Ureter (tissue), 1 donor: ENCODE results near the gene HBB. TPM values are rescaled to one million over a fixed set of nuclear protein-coding genes. Genes with fewer than 3 reads are reported as not detected.
"Not testable (repeated sequence)": the region's sequence is repeated elsewhere in the genome, so short reads cannot be mapped to it uniquely, and the experiment has no call there.

Source experiments
- DNase-seq: peaks from one replicate; pipeline ENCODE4 v3.0.0-alpha.2; 2020; ENCODE audit warnings: low spot score
- total RNA-seq: library from RNA; stranded (reverse); gene quantifications from one replicate; pipeline ENCODE4 v1.2.4, GENCODE V29; 2023
- donor health status: DM: yes; HTN: yes; CAD: no.

HBB gene
- total RNA-seq = 144 TPM

DNA sequence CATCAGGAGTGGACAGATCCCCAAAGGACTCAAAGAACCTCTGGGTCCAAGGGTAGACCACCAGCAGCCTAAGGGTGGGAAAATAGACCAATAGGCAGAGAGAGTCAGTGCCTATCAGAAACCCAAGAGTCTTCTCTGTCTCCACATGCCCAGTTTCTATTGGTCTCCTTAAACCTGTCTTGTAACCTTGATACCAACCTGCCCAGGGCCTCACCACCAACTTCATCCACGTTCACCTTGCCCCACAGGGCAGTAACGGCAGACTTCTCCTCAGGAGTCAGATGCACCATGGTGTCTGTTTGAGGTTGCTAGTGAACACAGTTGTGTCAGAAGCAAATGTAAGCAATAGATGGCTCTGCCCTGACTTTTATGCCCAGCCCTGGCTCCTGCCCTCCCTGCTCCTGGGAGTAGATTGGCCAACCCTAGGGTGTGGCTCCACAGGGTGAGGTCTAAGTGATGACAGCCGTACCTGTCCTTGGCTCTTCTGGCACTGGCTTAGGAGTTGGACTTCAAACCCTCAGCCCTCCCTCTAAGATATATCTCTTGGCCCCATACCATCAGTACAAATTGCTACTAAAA, at the start of gene HBB:
HBB (minus strand) TSS at position 340 of the 579 bp plus-strand sequence; CDS start at position 290, 50 bp downstream.
- no peak for DNase-seq

DNA sequence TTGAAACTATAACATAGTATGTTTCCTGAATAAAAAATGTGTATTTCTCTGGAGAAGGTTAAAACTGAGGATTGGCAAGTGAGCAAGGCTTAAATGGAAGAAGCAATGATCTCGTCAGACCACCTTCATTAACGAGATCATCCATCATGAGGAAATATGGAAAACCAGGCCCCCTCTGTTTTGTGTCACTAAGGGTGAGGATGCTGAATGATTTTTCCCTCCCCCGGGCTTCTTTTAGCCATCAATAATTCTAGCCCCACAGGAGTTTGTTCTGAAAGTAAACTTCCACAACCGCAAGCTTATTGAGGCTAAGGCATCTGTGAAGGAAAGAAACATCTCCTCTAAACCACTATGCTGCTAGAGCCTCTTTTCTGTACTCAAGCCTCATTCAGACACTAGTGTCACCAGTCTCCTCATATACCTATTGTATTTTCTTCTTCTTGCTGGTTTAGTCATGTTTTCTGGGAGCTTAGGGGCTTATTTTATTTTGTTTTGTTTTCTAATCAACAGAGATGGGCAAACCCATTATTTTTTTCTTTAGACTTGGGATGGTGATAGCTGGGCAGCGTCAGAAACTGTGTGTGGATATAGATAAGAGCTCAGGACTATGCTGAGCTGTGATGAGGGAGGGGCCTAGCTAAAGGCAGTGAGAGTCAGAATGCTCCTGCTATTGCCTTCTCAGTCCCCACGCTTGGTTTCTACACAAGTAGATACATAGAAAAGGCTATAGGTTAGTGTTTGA, 48.7 kb upstream of the HBB start:
- no peak for DNase-seq

DNA sequence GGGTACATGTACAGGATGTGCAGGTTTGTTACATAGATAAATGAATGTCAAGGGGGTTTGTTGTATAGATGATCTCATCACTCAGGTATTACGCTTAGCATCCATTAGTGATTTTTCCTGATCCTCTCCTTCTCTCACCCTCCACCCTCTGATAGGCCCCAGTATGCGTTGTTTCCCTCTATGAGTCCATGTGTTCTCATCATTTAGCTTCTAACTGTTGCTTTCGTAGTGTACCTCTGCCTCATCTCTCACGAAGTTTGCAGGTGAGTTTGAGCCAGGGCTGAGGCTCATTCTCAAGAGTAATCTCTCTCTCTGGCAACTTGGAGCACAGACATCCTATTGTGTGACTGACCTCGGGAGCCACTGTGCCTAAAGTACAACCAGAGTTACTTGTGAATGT, 47.5 kb upstream of the HBB start:
- DNase-seq = no peak

DNA sequence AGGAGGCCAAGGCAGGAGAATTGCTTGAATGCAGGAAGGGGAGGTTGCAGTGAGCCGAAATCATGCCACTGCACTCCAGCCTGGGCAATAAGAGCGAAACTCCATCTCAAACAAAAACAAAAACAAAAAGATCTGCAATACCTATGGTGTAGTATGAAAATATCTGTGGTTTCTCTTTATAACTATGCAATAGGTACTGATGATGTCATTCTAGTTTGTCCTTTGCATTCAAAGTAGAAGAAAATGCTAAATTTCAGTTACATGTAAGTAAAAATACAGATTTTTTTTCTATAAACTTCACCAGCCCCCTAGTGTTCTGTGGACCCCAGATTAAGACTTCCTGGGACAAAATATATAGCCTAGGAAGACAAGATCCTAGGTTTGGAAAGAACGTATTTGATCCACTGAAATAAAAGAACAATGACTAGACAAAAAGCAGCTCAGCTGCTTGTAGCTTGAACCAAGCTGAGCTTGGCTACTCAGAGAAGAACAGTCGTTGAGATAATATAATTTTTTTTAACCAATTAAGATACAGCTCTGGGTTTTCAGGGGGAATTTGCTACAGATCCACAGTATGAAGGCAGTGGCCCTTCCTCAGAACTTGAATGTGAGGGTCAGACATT, 45.6 kb upstream of the HBB start:
- DNase-seq = no peak

DNA sequence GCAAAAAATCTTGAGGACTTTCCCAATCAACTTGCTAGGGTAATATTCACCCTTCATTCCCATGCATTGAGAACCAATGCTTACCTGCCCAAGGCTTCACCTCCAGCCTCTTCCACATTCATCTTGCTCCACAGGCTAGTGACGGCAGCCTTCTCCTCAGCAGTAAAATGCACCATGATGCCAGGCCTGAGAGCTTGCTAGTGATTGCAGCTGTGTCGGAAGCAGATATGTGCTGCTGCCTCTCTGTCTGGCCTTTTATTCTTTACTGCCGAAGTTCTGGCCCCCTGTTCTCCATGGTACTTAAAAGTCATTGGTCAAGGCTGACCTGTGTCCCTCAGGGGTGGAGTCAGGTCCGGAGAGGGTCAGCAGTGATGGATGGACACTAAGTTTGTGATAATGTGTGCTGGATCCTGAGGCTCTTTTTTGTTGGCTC, 42.9 kb upstream of the HBB start, which contains the start of gene HBE1:
HBE1 (minus strand) TSS at position 231 of the 433 bp plus-strand sequence; CDS start at position 176, 55 bp downstream.
- no peak for DNase-seq

DNA sequence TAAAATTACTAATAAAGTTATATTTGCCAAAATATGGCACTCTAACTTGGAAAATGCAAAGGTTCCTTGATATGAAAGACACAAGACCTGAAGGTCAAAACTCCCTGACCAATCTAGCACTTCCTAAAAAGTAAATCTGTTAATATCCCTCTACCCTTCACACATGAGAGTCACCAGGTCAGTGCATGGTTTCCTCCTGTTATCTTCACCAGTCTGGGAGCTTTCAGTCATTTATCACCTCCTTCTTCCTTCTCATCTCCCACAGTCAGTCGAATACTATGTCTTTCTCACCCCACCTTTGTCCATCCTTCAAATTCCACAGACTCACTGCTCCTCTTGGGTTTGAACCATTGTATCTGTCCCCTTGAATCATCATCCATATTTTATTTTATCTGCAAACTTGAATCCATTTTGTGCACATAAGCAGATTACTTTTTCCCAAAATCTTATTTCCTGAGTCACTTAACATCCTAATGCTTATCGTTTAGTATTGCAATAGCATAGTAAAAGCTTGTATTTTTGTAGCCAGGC, 40.2 kb upstream of the HBB start:
- no peak for DNase-seq

DNA sequence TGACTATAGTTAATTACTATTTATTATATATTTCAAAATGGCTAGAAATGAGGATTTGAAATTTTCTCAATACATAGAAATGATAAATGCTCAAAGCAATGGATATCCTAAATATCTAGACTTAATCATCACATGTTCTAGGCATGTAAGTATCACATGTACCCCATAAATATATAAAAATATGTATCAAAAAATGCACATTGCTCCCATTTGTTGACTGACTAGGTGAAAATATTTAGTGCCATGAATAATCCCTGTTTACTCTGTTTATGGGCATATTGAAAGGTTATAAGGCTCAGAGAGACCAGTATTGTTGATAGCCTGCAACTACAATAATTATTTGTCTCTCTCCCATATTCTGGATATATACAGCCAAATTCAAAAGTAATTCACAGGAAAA, 39.7 kb upstream of the HBB start:
- no peak for DNase-seq

DNA sequence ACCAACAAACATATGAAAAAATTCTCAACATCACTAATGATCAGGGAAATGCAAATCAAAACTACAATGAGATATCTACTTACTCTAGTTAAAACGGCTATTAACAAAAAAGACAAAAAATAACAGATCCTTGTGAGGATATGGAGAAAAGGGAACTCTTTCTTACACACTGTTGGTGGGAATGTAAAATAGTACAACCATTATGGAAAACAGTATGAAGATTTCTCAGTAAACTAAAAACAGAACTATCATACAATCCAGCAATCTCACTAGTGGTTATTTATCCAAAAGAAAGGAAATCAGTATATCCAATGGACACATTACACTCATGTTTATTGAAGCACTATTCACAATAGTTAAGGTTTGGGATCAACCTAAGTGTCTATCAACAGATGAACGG, 39.0 kb upstream of the HBB start:
- DNase-seq = no peak

DNA sequence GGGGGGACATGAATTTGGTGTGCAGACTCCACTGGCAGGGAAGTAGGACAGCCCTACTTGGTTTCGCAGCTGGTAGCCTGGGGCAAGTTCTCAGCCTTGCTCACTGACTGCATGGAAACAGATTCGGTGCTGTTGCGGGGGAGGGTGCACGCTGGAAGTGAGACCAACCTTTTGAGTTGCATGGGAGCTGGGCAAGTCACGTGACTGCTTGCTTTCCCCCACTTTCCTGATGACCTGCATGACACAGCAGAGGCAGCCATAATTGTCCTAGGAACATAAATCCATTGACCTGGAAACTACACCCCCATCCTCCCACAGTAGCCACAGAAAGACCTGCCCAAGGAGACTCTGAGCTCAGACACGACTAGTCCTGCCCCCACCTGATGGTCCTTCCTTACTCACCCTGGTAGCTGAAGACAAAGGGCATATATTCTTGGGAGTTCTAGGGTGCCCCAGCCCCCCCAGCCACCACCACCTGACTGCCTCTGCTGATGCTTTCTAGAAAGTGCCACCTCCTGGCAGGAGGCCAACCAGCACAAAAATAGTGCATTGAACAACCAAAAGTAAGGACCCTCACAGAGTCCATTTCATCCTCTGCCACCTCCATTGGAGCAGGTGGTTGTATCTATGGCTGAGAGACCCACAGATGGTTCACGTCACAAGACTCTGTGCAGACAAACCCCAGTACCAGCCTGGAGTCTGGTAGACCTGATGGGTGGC, 31.8 kb upstream of the HBB start:
- DNase-seq = no peak

DNA sequence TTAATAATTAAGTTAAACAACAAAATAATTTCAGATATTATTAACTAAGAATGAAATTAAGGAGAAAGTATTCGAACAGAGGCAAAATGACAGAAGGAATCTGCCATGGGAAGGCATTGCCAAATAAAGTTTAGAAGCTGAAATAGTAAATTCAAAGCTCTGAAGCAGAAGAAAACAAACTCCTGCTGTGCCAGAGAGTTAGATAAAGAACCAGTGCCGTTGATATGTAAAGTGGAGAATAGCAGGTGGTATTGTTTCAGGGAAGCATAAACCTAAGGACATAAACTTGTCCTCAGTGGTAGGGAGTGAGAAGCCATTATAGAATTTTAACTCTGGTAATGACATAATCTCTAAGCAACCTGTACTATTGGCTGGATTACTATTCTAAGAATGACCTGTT, 30.4 kb upstream of the HBB start:
- DNase-seq = no peak

DNA sequence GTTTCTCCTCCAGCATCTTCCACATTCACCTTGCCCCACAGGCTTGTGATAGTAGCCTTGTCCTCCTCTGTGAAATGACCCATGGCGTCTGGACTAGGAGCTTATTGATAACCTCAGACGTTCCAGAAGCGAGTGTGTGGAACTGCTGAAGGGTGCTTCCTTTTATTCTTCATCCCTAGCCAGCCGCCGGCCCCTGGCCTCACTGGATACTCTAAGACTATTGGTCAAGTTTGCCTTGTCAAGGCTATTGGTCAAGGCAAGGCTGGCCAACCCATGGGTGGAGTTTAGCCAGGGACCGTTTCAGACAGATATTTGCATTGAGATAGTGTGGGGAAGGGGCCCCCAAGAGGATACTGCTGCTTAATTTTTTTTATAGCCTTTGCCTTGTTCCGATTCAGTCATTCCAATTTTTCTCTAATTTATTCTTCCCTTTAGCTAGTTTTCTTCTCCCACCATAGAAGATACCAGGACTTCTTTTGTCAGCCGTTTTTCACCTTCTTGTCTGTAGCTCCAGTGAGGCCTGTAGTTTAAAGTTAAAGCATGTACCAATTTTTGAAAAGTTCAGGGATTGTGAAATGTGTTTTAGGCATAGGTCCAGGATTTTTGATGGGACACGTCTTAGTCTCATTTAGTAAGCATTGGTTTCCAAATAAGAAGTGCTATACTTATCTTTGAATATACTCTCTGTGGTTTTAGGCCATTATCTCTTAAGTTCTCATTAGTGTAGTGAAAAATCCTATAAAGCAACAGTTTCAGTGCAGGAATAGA, 28.0 kb upstream of the HBB start, which contains the start of gene HBG2:
HBG2 (minus strand) TSS at position 136 of the 768 bp plus-strand sequence; CDS start at position 83, 53 bp downstream.
- not testable (repeated sequence) for DNase-seq

DNA sequence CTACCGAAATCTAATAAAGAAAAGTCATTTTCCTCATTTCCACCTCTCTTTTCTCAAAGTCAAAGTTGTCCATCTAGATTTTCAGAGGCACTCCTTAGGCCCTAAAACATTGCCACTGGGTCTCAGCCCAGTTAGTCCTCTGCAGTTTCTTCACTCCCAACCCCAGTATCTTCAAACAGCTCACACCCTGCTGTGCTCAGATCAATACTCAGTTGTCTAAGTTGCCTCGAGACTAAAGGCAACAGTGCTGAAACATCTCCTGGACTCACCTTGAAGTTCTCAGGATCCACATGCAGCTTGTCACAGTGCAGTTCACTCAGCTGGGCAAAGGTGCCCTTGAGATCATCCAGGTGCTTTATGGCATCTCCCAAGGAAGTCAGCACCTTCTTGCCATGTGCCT, 27.2 kb upstream of the HBB start:
- DNase-seq = not testable (repeated sequence)

DNA sequence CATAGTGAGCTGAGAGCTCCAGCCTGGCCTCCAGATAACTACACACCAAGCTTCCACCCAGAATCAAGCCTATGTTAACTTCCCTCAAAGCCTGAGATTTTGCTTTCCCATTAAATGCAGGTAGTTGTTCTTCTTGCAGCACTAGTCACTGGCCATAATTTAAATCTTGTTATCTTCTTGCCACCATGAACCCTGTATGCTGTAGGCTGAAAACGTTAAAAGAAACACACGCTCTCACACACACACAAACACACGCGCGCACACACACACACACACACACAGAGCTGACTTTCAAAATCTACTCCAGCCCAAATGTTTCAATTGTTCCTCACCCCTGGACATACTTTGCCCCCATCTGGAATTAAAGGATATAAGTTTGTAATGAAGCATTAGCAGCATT, 26.6 kb upstream of the HBB start:
- DNase-seq = not testable (repeated sequence)

DNA sequence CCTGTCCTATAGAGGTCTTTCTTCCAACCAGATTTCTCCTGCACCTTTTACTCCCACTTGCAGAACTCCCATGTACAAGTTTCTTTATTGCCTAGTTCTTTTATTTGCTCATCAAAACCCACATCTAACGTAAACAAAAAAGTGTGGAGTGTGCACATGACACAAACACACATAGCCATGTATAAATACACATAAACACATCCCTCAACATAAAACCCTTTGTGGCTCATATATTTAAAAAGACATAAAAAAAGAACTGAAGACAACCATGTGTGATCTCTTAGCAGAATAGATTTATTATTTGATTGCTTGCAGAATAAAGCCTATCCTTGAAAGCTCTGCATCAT, 26.0 kb upstream of the HBB start:
- DNase-seq = no peak

DNA sequence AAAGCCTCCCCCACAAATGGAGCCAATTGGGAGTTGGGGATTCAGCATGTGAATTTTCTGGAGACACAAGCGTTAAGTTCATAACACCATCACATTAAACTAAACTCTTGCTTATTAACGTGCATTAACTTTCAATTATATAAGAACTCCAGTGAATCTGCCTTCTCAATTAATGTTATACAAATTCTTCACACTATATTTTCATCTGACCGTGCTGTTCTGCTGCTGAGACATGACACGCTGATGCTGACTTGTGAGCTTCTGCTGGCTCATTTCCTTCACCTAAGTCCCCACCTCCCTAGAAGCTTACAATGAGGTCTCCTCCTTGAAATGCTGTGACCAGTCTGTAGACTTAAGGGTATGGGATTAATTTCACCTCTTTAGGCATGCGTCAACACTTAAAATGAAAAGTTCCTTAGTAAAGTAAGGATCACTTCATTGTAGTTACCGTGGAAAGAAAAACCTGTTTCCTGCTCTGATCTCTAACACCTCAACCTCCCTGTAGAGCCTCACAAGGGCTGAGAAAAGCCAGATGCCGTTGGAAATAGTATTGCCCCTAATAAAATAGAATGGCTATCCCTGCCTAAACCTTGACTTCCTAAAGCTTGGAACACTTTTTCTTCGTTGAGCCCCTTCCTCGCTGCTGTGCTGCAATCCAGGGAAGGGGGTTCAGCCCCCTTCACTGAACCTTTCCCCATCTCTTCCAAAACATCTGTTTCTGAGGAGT, 25.5 kb upstream of the HBB start:
- DNase-seq = no peak

DNA sequence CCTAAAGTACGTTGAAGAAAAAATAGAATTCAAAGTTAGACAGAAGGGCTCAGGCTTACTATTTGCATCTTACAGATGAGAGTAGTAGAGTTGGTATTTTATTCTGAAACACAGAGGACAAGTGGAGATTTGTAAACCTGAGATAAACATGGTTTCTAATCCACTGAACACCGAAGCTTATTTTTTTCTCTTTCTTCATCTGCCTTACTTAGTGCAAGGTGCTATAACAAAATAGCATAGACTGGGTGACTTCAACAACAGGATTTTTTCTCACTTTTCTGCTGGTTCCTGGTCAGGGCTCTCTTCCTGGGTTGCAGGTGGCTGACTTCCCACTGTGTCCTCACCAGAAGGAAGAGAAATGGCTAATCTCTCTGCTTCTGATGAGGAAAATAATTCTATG, 24.9 kb upstream of the HBB start:
- no peak for DNase-seq

DNA sequence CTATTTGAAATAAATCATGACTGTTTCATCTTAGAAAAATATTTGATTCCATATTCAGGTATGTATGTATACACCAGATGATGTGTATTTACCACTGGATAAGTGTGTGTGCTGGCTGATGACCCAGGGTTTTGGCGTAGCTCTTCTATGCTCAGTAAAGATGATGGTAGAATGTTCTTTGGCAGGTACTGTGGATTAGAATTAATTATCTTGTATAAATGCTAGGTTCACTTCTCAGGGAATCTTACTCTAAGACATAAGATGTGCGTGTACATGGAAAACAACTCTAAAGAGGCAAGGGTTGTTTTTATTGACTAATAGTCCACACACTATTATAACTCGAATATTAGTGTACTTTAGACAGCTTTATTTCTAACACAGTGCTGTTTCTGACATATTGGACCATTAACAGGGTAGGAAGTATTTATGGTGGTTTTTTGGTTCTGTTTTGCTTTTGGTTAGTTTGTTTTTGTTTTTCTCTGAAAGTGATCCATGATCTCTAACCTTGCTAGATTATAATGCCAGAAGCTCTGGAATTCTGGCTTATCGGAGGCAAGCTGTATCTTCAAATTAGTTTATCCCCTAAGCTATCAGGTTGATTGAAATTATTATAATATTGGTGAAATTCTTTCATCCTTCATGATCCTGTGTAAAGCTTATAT, 23.8 kb upstream of the HBB start:
- DNase-seq = no peak

DNA sequence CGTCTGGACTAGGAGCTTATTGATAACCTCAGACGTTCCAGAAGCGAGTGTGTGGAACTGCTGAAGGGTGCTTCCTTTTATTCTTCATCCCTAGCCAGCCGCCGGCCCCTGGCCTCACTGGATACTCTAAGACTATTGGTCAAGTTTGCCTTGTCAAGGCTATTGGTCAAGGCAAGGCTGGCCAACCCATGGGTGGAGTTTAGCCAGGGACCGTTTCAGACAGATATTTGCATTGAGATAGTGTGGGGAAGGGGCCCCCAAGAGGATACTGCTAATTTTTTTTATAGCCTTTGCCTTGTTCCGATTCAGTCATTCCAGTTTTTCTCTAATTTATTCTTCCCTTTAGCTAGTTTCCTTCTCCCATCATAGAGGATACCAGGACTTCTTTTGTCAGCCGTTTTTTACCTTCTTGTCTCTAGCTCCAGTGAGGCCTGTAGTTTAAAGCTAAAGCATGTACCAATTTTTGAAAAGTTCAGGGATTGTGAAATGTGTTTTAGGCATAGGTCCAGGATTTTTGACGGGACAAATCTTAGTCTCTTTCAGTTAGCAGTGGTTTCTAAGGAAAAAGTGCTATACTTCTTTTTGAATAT, 23.0 kb upstream of the HBB start, which contains the start of gene HBG1:
HBG1 (minus strand) TSS at position 51 of the 590 bp plus-strand sequence. CDS start 53 bp downstream, outside the sequence.
- not testable (repeated sequence) for DNase-seq

DNA sequence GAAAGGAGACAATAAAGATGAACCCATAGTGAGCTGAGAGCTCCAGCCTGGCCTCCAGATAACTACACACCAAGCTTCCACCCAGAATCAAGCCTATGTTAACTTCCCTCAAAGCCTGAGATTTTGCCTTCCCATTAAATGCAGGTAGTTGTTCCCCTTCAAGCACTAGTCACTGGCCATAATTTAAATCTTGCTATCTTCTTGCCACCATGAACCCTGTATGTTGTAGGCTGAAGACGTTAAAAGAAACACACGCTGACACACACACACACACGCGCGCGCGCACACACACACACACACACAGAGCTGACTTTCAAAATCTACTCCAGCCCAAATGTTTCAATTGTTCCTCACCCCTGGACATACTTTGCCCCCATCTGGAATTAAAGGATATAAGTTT, 21.6 kb upstream of the HBB start:
- DNase-seq = not testable (repeated sequence)
